Neural cell (in vitro differentiated cells): Measurements from ENCODE around the gene BRF1.

Experiments
- EP300 ChIP-seq: fragments of 450-650 bp; conservative IDR thresholded peaks from 2 replicates; pipeline ENCODE4 v1.6.1; 2014; ENCODE audit warnings: antibody characterized with exemption, mild to moderate bottlenecking, moderate library complexity; ENCODE audit not compliant: poor library complexity, severe bottlenecking
- TF ChIP-seq, protein P1 (sequence below): IDR thresholded peaks from 2 replicates; pipeline ENCODE4 v1.6.1; 2012; ENCODE audit warnings: borderline replicate concordance

DNA sequence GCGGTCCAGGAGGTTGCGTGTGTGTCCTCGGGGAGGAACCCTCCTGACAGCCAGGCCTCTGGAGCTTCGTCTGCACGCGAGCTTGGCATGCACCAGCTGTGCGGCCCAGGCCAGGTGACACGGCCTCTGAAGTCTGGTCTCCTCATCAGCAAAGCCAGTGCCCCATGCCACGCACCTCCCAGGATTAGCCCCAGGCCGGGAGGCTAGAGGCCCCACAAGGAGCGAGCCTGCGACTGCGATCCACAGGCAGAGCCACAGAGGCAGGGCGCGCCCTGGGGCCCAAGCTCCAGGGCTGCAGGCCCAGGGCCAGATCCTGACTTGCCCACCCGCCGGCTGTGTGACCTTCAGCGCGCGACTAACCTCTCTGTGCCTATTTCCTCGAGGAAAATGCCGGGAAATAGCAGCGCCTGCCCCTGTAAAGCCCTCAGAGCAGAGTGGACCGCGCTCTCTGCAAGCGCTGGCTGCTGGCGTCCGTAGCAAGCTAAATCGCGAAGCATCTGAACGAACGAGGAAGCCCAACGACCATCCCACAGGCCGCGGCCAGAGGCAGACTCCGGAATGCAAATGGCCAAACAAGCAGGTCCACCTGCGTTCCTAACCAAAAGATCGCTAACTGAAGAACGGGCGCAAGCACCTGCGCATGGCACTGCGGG, 53.0 kb downstream of the BRF1 start:
- TF ChIP-seq, protein P1, sequence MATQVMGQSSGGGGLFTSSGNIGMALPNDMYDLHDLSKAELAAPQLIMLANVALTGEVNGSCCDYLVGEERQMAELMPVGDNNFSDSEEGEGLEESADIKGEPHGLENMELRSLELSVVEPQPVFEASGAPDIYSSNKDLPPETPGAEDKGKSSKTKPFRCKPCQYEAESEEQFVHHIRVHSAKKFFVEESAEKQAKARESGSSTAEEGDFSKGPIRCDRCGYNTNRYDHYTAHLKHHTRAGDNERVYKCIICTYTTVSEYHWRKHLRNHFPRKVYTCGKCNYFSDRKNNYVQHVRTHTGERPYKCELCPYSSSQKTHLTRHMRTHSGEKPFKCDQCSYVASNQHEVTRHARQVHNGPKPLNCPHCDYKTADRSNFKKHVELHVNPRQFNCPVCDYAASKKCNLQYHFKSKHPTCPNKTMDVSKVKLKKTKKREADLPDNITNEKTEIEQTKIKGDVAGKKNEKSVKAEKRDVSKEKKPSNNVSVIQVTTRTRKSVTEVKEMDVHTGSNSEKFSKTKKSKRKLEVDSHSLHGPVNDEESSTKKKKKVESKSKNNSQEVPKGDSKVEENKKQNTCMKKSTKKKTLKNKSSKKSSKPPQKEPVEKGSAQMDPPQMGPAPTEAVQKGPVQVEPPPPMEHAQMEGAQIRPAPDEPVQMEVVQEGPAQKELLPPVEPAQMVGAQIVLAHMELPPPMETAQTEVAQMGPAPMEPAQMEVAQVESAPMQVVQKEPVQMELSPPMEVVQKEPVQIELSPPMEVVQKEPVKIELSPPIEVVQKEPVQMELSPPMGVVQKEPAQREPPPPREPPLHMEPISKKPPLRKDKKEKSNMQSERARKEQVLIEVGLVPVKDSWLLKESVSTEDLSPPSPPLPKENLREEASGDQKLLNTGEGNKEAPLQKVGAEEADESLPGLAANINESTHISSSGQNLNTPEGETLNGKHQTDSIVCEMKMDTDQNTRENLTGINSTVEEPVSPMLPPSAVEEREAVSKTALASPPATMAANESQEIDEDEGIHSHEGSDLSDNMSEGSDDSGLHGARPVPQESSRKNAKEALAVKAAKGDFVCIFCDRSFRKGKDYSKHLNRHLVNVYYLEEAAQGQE = no peak
- TF ChIP-seq EP300 = no peak
